GM23338 (cell line): Measurements from ENCODE around the gene LARGE1. TPM values are rescaled to one million over a fixed set of nuclear protein-coding genes. Genes with fewer than 3 reads are reported as not detected.

ENCODE experiments used
- ATAC-seq: fragments of 200-7000 bp; cut with Tn5 transposase; 3 replicates; pipeline ENCODE4 v1.9.1; 2020
- DNase-seq: peaks from one replicate; pipeline ENCODE4 v3.0.0-alpha.2; 2015; ENCODE audit warnings: low spot score
- H2AFZ ChIP-seq: fragments of 200-600 bp; sonication (generic); 2 replicates; pipeline ENCODE4 v1.8.0; 2016; ENCODE audit warnings: antibody characterized with exemption, mild to moderate bottlenecking, moderate library complexity
- H3F3A ChIP-seq: fragments of 200-600 bp; sonication (generic); replicated peaks from 2 replicates; pipeline ENCODE4 v1.8.0; 2017; ENCODE audit warnings: antibody characterized with exemption, mixed run types, low read depth
- H3K27ac ChIP-seq: fragments of 200-600 bp; sonication (generic); 2 replicates; pipeline ENCODE4 v1.6.1; 2016; ENCODE audit warnings: low read depth
- H3K27me3 ChIP-seq: fragments of 200-600 bp; sonication (generic); 2 replicates; pipeline ENCODE4 v1.8.0; 2016; ENCODE audit warnings: mild to moderate bottlenecking, mixed run types, moderate library complexity; ENCODE audit not compliant: insufficient read depth
- H3K36me3 ChIP-seq: fragments of 200-600 bp; sonication (generic); 2 replicates; pipeline ENCODE4 v1.8.0; 2016; ENCODE audit warnings: mild to moderate bottlenecking; ENCODE audit not compliant: insufficient read depth
- H3K4me1 ChIP-seq: fragments of 200-600 bp; sonication (generic); 2 replicates; pipeline ENCODE4 v1.8.0; 2016; ENCODE audit warnings: mild to moderate bottlenecking, moderate library complexity; ENCODE audit not compliant: insufficient read depth
- H3K4me2 ChIP-seq: fragments of 200-600 bp; sonication (generic); 2 replicates; pipeline ENCODE4 v1.7.1; 2017; ENCODE audit warnings: mixed run types
- H3K4me3 ChIP-seq: fragments of 200-600 bp; sonication (generic); 2 replicates; pipeline ENCODE4 v1.6.1; 2016; ENCODE audit warnings: mixed run types
- H3K79me2 ChIP-seq: fragments of 200-600 bp; sonication (generic); replicated peaks from 2 replicates; pipeline ENCODE4 v1.8.0; 2017; ENCODE audit warnings: mild to moderate bottlenecking; ENCODE audit not compliant: insufficient read depth
- H3K9me2 ChIP-seq: fragments of 200-600 bp; sonication (generic); 2 replicates; pipeline ENCODE4 v1.8.0; 2017; ENCODE audit not compliant: insufficient read depth
- H4K20me1 ChIP-seq: fragments of 200-600 bp; sonication (generic); replicated peaks from 2 replicates; pipeline ENCODE4 v1.8.0; 2017; ENCODE audit warnings: mild to moderate bottlenecking; ENCODE audit not compliant: insufficient read depth
- H3K27ac Mint-ChIP-seq: 2 replicates; pipeline ENCODE4 v1.8.0; 2020; ENCODE audit warnings: inconsistent platforms, mild to moderate bottlenecking, moderate library complexity, mixed read lengths
- H3K27me3 Mint-ChIP-seq: 3 replicates; pipeline ENCODE4 v1.8.0; 2022; ENCODE audit warnings: low read depth, mild to moderate bottlenecking, moderate library complexity, mixed read lengths, inconsistent platforms; ENCODE audit not compliant: insufficient read depth, poor library complexity
- H3K36me3 Mint-ChIP-seq: 3 replicates; pipeline ENCODE4 v1.8.0; 2021; ENCODE audit warnings: low read depth, mild to moderate bottlenecking, inconsistent platforms, moderate library complexity, mixed read lengths
- H3K4me1 Mint-ChIP-seq: 3 replicates; pipeline ENCODE4 v1.8.0; 2020; ENCODE audit warnings: mild to moderate bottlenecking, inconsistent platforms, mixed read lengths
- H3K4me3 Mint-ChIP-seq: 3 replicates; pipeline ENCODE4 v1.8.0; 2021; ENCODE audit warnings: moderate library complexity, mild to moderate bottlenecking, inconsistent platforms, mixed read lengths
- H3K9me3 Mint-ChIP-seq: 3 replicates; pipeline ENCODE4 v1.8.0; 2020; ENCODE audit warnings: moderate library complexity, mild to moderate bottlenecking, inconsistent platforms, mixed read lengths
- CREB1 ChIP-seq: fragments of 250-450 bp; sonication (Bioruptor Pico); IDR thresholded peaks from 2 replicates; pipeline ENCODE4 v1.5.0; 2020; ENCODE audit warnings: low read depth, mild to moderate bottlenecking, moderate library complexity
- CTCF ChIP-seq, 2 experiments: fragments of 200-600 bp in 1 of 2; sonication (generic) in 1 of 2; conservative IDR thresholded peaks; 2 replicates each; pipeline versions ENCODE4 v1.5.1 to v1.6.1; 2016 to 2017; ENCODE audit warnings: antibody characterized with exemption in 2 of 2, low read depth in 2 of 2, mild to moderate bottlenecking in 2 of 2, moderate library complexity in 1 of 2
- ETS1 ChIP-seq: IDR thresholded peaks from 2 replicates; pipeline ENCODE4 v1.6.1; 2016; ENCODE audit warnings: antibody characterized with exemption
- EZH2 ChIP-seq: fragments of 200-600 bp; sonication (generic); IDR thresholded peaks from one replicate; pipeline ENCODE4 v1.8.0; 2017; ENCODE audit warnings: antibody characterized with exemption, mild to moderate bottlenecking, low read depth; ENCODE audit not compliant: unreplicated experiment
- EZH2phosphoT487 ChIP-seq: fragments of 200-600 bp; sonication (generic); IDR thresholded peaks from one replicate; pipeline ENCODE4 v1.8.1; 2018; ENCODE audit warnings: antibody characterized with exemption; ENCODE audit not compliant: unreplicated experiment
- JUNB ChIP-seq: IDR thresholded peaks from one replicate; pipeline ENCODE4 v1.6.1; 2016; ENCODE audit warnings: antibody characterized with exemption; ENCODE audit not compliant: unreplicated experiment
- NANOG ChIP-seq: IDR thresholded peaks from 2 replicates; pipeline ENCODE4 v1.6.1; 2016; ENCODE audit warnings: antibody characterized with exemption, borderline replicate concordance
- POLR2AphosphoS5 ChIP-seq: IDR thresholded peaks from 2 replicates; pipeline ENCODE4 v1.6.1; 2016; ENCODE audit warnings: antibody characterized with exemption, low read depth
- REST ChIP-seq: IDR thresholded peaks from one replicate; pipeline ENCODE4 v1.6.1; 2018; ENCODE audit warnings: antibody characterized with exemption; ENCODE audit not compliant: unreplicated experiment
- STAT1 ChIP-seq: IDR thresholded peaks from one replicate; pipeline ENCODE4 v1.6.1; 2016; ENCODE audit warnings: antibody characterized with exemption; ENCODE audit not compliant: unreplicated experiment
- ZNF114 ChIP-seq: fragments of 250-450 bp; sonication (Bioruptor Pico); IDR thresholded peaks from 2 replicates; pipeline ENCODE4 v1.5.0; 2020; ENCODE audit warnings: mild to moderate bottlenecking, moderate library complexity
- ZNF331 ChIP-seq: fragments of 250-450 bp; sonication (Bioruptor Pico); IDR thresholded peaks from 2 replicates; pipeline ENCODE4 v1.5.0; 2020; ENCODE audit warnings: low read depth, mild to moderate bottlenecking, moderate library complexity
- ZNF462 ChIP-seq: fragments of 250-450 bp; sonication (Bioruptor Pico); IDR thresholded peaks from 2 replicates; pipeline ENCODE4 v1.5.0; 2020; ENCODE audit warnings: mild to moderate bottlenecking, moderate library complexity
- polyA plus RNA-seq: library from polyadenylated mRNA; unstranded; fragments of >200 nt; fragmentation: Nextera tagmentation; extraction: Ambion mirVana; gene quantifications from 2 replicates; pipeline ENCODE4 v1.2.1, GENCODE V29; 2016
- total RNA-seq: library from RNA; depleted of rRNA; stranded (reverse); fragments of >200 nt; shearing (Covaris generic); gene quantifications from 2 replicates; pipeline ENCODE4 v1.2.3, GENCODE V29; 2014

The LARGE1 gene
- total and polyA plus RNA-seq, 2 experiments from 2014 or later, result 12.8 to 75.6 TPM

GRCh38 chr22:33772745-33773144 is 147.5 kb downstream of the LARGE1 start:
- peaks cover 38% of the 10 kb centered on the region for H3K4me1 Mint-ChIP-seq
- H3K79me2 ChIP-seq, result peaks cover 98% of the 10 kb centered on the region
- H3K36me3 Mint-ChIP-seq, result no peaks in the 10 kb centered on the region
- no peaks in the 10 kb centered on the region for H3F3A ChIP-seq
- TF ChIP-seq REST (no peak), EZH2 (no peak), NANOG (no peak), ZNF462 (CRISPR knock-in tag) (no peak), CREB1 (CRISPR knock-in tag) (no peak), JUNB (no peak), EZH2phosphoT487 (no peak), ZNF331 (CRISPR knock-in tag) (no peak), CTCF (conservative IDR thresholded peaks at IDR 0.05; ENCODE audit: low read depth in 2 of 2) (no peak), ZNF114 (CRISPR knock-in tag) (no peak), POLR2AphosphoS5 (no peak), STAT1 (no peak), ETS1 (no peak)
- peaks cover 59% of the 10 kb centered on the region for H4K20me1 ChIP-seq
- peaks cover 4% of the 10 kb centered on the region for H3K27me3 Mint-ChIP-seq
- H3K4me3 Mint-ChIP-seq, result no peak overlapping the region
- H3K27ac Mint-ChIP-seq, result no peak overlapping the region
- no peak overlapping the region for H3K27ac ChIP-seq
- no peaks in the 10 kb centered on the region for H3K36me3 ChIP-seq
- ATAC-seq (no peak), DNase-seq (no peak)
- no peak overlapping the region for H3K4me2 ChIP-seq
- H3K9me3 Mint-ChIP-seq, result no peaks in the 10 kb centered on the region
- H3K9me2 ChIP-seq, result no peaks in the 10 kb centered on the region
- H3K27me3 ChIP-seq, result no peaks in the 10 kb centered on the region
- H3K4me3 ChIP-seq, result no peak overlapping the region
- H2AFZ ChIP-seq, result no peak overlapping the region
- peaks cover 37% of the 10 kb centered on the region for H3K4me1 ChIP-seq
